HG03558 (cell line): ENCODE results near the gene ITGA5.

Source experiments
- ATAC-seq: cut with Tn5 transposase; IDR thresholded peaks from one replicate; pipeline ENCODE4 v1.9.1; 2021; ENCODE audit warnings: moderate number of reproducible peaks; ENCODE audit not compliant: unreplicated experiment; ENCODE audit errors: extremely low read depth

ITGA5 gene

DNA sequence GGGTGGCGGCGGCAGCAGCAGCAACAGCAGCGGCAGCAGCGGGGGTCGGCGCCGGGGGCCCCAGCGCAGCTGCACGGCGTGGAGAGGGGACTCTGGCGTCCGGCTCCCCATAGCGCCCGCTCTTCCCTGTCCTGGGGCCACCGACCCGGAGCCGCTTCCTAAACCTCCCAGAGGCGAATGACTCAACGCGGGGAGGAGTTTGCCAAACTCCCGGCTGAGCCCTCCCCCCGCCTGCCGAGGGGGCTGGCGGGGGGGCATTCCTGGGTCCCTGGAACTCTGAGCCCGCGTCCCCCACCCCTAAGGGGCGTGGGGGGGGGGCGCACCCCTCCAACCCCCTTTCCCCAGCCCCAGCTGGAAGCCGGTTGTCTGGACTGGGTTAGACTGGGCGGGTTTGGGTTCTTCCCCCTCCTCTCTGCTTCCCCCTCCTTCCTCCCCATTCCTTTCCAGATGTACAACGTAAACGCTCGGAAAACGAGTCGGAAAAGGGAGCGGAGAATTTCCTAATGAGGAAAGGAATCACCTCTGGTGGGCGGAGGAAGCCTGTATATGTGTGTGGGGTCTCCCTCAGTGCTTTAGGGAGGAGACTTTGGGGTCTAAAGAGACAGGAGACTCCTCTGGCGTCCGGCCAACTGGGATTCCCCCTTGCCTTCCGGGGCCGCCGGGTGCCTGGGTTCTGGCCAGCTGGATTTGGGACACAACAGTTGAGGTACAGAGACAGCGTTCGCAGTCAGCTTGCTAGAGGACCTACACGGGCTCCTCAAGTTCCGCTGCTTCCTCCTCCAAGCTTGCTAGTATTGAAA, at the start of gene ITGA5:
ITGA5 (minus strand) TSS at position 179 of the 800 bp plus-strand sequence; CDS start at position 111, 68 bp downstream.
- ATAC-seq = no peak

DNA sequence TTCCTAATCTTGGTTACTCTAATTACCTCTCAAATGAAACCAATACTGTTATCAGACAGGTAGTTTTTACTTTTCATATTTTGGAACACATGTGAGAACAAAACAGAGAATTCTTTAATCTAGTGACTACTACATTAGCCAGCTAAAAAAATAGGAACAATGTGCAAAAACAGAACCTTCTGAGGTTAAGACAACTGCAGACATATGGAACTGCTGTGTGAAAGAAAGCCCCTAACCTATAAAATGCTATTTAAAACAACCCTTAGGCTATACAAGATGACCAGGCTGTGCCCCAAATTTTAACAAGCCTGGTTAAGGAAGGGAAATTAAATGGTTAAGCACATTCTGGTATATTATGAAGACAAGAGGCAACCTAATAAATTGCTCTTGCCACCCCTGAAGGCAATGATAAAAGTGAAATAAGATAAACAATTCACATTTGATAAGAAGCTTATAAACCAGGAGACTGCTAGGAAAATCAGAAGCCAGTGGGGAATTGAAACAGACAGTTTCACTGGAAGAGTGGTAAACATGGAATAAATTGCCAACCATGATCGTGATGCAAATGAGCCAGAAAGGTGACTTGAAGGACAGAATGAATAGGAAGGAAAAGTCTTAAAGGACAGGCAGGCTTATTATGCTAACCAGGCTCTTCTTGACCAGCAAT, 46.9 kb upstream of the ITGA5 start:
- ATAC-seq = no peak

DNA sequence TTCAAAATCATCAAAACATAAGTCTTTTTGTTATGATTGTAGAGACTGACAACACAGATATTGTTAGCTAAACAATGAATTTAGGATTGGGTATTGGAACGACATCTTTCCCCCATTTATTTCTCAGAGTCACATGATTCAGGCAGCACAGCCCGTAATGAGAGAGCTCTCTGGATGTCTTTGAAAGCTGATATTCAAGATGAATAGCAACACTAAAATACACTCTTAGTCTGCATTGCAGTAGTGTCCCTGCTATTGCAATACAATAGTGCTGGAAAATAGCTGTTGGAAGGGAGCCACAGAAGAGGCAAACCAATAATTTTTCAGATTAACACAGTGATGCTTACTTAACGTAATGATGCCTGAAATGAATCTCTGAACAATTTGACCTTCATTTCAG, 44.4 kb upstream of the ITGA5 start:
- ATAC-seq = no peak

DNA sequence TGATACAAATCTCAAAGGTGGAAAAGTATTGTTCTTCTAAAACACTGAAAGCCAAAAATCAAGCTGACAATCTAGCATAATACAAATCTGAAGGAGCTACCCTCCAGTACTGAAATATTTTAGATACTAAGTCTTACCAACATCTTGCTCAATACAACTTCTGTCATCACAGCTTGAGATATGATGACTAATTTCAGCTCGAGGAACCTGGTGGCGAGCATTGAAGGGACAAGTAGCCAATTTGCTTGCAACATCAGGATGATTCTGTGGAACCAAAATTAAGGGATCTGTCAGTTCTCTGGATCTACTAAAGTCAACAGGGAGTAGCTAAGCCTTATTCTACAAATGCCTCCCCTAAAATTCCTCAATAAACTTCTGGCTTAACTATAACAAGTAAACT, 44.0 kb upstream of the ITGA5 start:
- ATAC-seq = no peak

DNA sequence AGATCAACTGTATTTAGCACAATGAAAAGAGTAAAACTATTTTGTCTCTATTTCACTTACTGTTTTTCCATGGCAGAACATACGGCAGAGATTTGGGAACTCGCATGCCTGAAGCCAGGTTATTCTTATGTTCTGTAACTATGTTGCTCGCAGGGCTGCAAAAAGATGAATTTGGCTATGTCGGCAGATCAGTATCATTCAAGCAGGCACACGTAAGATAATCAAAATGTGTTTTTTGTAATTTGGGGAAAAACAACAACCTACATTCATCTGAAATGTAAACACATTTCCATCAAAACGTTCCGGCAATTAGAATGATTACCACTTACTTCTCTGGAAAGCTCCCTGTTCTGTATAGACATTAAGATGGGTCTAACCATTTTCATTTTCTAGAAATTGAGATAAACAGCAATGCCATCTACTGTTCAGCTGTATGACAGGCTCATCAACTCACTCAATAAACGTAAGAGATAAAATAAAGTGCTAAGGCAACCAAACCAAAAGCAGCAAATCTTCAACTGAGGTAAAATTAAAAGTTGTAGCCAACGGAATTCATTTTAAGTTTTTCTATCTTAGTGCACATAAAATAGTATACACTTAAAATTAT, 41.4 kb upstream of the ITGA5 start:
- ATAC-seq = no peak

DNA sequence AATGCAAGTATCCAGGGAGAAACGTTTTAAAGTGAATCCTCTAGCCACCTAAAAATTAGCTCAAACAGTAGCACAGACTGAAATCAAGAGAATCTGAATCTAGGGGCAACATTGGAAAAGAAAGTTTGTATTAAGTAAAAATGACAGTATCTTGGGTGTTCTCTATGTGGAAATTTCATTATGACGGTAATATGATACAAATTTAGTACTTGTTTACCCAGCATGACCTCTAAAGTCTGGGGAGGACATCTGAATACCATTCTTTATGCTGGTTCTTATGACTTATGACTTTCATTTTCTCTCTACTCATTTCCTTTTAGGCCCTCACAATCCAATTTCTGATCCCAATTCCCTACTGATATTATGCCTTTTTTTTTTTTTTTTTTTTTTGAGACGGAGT, 40.3 kb upstream of the ITGA5 start:
- ATAC-seq = no peak

DNA sequence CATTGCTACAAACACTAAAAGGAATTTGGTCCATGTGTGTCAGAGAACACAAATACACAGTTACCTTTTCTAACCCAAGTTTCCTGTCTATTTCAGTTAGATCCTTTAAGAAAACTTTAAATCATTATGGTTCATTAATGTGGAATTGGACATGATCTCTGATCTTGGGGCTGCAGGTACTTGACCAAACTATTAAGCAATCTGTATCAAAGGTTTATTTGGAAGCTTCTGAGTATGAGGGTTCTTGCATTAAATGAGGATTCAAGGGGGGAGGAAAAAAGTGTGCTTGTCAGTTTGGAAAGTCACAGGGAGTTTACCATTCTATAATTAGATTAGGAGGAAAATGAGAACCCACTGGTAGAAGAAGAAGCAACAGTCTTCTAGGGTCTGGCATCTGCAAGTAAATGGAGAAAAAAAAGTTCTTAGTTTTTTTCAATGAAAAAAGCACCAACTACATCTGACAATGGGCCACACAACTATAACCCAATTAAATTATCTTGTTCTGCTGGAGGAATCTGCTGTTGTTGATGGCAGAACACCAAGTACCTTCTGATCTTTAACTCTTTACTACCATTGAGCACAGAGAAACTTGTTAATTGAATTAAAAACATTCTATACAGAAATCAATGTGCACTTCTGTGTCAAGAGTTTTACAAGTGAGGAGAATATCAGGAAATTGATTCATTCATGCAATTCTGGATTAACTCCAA, 36.8 kb upstream of the ITGA5 start:
- no peak for ATAC-seq

DNA sequence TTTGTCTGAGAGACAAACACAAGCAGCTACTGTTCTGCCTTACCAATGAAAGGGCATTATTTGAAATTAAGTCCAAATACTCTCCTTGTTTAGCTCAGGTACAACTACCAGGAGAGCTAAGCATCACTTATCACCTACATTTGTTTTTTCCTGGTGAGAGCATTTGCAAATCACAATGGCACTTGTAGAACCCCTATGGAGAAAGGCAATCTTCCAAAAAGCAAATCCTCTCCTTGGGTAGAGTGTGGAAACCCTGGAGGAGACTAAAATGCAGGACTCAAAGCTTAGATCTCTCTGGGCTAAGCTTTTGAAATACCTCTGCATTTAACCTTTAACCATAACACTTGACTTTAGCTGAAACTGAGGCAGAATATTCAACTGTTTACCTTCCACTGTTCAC, 33.6 kb upstream of the ITGA5 start:
- ATAC-seq = no peak

DNA sequence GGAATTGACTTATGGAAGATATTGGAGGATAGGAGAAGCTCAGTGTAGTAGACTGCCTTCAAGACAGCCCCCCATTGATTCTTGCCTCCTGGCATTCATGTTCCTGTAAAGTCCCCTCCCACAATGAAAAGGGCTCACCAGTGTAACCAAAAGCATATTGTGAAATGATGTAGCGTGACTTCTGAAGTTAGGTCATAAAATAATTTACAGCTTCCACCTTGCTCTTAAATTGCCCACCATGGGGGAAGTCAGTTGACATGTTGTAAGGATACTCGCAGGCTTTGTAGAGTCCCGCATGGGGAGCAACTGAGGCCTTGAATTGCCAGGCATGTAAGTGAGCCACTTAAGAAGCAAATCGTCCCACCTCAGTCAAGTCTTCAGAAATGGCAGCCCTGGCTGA, 29.3 kb upstream of the ITGA5 start:
- ATAC-seq = no peak

DNA sequence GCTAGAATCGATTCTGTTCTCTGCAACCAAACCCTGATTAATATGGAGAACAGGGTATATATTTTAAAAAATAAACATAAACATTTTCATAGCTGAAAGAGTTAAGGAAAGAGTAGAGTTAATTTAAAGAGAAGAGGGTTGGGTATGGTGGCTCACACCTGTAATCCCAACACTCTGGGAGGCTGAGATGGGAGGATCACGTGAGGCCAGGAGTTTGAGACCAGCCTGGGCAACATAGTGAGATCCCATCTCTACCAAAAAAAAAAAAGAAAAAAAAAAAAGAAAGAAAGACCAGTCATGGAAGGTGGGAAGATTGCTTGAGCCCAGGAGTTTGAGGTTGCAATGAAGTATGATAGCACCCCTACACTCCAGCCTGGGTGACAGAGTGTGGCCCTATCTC, 28.9 kb upstream of the ITGA5 start:
- no peak for ATAC-seq

DNA sequence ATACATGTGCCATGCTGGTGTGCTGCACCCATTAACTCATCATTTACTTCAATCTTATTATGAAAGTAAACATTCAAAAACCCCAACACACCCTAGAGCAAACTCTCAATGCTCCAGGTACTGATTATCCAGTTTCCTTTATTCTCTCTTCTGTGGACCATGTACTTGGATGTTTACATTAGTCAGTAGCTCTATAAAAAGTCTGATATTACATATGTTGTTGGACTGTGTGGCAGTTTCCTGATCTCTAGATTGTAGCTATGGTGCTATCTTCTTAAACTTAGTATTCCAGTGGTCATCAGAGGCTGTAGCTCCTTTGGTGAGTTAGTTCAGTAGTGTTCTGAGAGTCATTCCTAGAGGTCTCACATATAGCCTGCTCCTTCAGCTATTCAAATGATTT, 25.1 kb upstream of the ITGA5 start:
- no peak for ATAC-seq

DNA sequence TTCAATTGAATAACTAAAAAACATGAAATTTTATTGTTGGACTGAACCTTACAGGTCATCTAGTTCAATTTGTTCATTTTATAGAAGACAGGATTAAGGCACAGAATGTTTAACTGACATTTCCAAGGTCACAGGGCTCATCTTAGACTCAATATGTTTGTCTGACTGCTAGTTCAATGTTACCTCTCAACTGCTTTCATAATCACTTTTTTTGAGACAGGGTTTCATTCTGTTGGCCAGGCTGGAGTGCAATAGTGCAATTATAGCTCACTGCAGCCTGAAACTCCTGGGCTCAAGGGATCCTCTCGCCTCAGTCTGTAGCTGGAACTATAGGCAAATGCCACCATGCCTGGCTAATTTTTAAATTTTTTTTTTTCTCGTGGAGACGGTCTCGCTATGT, 24.4 kb upstream of the ITGA5 start:
- no peak for ATAC-seq

DNA sequence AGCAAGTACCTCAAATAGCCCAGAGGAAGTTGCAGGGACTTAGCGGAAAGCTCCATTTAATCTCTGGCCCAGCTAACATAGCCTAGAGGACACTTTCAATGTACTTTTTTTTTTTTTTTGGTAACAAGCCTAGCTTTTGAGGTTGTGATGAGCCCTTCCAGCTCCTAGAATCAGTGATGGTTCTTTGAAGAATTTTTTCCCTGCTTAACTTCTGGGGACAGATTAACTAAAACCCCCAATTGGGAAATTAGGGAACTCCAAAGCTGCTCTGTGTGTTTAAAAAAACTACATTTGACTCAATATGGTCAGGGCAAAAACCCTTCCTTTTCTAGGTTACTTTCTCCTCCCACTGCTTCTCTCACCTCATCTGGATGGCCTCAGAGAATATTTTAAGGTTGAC, 23.9 kb upstream of the ITGA5 start:
- no peak for ATAC-seq

DNA sequence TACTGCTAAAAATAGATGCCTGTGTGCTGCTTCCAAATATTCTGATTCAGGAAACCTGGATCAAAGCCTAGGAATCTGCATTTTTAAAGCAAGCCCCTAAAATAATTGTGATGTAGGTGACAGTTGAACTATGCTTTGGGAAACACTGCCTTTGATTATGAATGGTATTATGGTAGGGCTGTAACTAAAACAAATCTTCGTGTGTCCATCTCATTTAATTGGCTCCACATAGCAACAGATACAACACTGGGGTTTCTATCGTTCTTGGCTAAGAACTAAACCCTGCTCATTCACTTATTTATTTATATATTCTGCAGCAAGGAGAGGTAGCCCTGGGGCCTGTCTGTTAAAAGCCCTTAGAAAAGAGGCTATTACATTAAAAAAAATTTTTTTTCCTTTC, 23.0 kb upstream of the ITGA5 start:
- no peak for ATAC-seq

DNA sequence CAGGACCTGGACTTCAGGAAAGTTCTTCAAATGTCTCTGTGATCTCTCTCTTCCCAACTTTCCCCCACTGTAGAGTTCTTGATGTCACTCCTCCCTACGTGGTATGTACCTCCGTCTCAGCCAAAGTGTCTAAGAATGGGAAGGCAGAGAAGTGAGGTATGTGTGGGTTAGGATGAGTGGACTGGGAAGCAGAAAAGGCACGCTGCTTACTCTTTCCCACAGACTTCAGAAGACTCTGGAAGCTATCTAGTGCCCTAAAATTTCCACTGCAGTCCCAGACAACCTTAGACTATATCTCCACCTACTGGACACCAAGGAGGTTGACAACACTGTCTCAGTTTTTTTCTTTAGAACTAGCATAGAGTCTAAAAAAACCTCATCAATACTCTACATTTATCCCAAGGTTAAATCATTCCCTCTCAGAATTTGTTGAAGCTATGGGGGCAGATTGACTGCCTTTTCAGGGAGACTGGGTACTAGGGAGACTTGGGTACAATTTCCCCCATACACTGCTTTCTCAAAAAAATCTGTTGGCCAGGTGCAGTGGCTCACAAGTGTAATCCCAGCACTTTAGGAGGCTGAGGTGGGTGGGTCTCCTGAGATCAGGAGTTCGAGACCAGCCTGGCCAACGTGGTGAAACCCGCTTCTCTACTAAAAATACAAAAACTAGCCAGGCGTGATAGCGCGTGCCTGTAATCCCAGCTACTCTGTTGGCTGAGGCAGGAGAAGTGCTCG, 20.6 kb upstream of the ITGA5 start:
- no peak for ATAC-seq

DNA sequence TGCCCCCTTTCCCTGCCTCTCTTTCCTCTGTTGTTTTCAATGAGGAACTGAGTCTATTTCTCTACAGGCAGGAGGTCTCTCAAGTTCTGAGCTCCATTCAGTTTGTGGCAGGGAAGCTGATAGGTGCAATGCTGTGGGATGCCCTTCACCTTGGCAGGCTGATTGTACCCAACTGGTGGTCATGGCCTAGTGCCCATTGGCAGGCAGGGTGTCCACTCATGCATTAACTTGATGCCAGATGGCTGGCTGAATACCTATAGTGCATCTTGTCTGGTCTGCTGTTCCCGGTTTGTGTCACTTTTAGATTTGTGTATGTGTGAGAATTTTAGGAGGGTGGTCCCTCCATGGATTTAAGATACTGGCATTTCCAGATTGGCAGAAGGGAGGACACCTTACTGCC, 20.0 kb upstream of the ITGA5 start:
- no peak for ATAC-seq

DNA sequence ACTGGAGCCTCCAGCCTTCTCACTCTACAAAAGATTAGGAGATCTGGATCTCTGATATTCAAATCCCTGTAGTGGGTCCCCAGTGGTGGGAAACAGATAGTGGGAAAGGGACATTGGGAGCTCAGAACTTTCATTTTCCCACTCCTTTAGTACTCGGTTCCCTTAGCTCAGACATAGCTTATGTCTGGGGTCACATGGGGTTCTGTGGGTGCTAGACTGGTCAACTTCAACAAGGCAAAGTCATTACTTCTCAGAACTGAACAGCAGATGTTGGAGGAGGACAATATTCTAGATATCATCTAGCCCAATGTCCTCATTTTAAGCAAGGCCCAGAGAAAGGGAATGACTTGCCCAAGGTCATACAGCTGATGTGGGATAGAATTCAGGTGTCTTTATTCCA, 19.5 kb upstream of the ITGA5 start:
- no peak for ATAC-seq

DNA sequence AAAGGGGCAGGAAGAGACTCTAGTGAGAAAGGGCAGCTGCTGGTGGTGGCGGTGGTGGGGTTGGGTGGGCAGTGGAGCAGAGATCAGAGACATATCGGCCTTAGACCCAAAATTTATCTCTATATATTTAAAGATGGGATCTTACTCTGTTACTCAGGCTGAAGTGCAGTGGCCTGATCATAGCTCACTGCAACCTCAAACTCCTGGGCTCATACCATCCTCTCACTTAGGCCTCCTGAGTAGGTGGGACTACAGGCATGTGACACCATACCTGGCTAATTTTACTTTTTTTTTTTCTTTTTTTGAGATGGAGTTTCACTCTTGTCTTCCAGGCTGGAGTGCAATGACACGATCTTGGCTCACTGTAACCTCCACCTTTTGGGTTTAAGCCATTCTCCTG, 18.6 kb upstream of the ITGA5 start:
- ATAC-seq = no peak

DNA sequence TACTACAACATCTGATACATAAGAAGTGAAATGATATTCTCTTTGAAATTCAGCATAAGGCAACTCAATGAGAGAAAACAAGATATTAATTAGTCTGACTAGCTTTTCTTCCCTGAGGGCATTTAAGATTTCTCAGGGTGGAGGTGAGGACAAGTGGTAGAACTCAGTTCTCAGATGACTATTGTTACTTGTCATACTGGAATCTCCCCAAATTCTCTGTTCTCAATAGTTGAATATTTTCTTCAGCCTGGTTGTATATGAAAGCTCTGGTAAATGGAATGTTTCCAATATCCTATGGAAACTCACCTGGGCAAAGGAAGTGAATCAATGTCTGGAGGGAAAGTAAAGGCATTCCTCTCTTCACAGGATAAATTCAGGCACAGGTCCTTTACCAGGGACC, 18.2 kb upstream of the ITGA5 start:
- ATAC-seq = no peak

DNA sequence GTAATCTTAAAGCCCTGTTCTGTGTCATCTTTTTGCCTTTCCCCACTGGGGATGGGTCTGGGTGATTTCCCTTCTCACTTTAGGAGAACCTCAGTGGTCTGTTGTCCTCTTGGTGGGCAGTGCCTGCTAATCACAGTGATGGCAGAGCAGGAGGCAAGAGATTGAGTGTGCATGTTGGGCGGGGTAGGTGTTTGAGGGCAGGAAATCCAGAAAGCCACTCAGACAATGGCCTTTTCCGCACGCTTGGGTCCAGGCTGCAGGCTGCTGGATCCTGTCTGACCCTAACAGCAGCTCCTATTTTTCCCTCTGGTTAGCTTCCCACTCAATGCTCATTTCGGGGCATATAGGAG, 13.7 kb upstream of the ITGA5 start:
- ATAC-seq = no peak
